ENCODE results near the gene VIPR2. TPM values are rescaled to one million over a fixed set of nuclear protein-coding genes. Genes with fewer than 3 reads are reported as not detected.

Gene VIPR2
- total and polyA plus RNA-seq, 8 donors, result 3.7 to 13.7 (median 10.6) TPM

- no peaks in the 10 kb centered on the region for H3K4me1 ChIP-seq
- no peaks in the 10 kb centered on the region for H3K36me3 ChIP-seq
- intact Hi-C loops (cut with DNase I), result no loop called here
- H3K27ac ChIP-seq, result no peak overlapping the region
- no peak overlapping the region for H3K4me3 ChIP-seq
- no peak for DNase-seq
- no peaks in the 10 kb centered on the region for H3K27me3 ChIP-seq
- no peak for TF ChIP-seq CTCF (IDR thresholded peaks at IDR 0.05)
- no peak for FAIRE-seq
- ATAC-seq, result no peak
- H3K9me3 ChIP-seq, result no peaks in the 10 kb centered on the region
- 78 to 91% methylated on average over 5 of the region's 5 CpGs for WGBS, 2 donors
Observed at GRCh38 chr7:159142199-159142598, 2.5 kb downstream of the VIPR2 start.

- H3K27ac ChIP-seq, result no peak overlapping the region
- no peak for DNase-seq
- WGBS, 2 donors, result 67 to 80% methylated on average over 6 of the region's 6 CpGs
- FAIRE-seq, result no peak
- TF ChIP-seq CTCF (IDR thresholded peaks at IDR 0.05), result no peak
- no peaks in the 10 kb centered on the region for H3K27me3 ChIP-seq
- no peaks in the 10 kb centered on the region for H3K9me3 ChIP-seq
- no peaks in the 10 kb centered on the region for H3K36me3 ChIP-seq
- H3K4me3 ChIP-seq, result no peak overlapping the region
- no peak for ATAC-seq
- intact Hi-C loops (cut with DNase I), result no loop called here
- no peaks in the 10 kb centered on the region for H3K4me1 ChIP-seq
Observed at GRCh38 chr7:159141660-159142059, 3.0 kb downstream of the VIPR2 start.

GRCh38 chr7:159141167-159141566 lies 3.5 kb downstream of the VIPR2 start:
- no peak for FAIRE-seq
- intact Hi-C loops (cut with DNase I), result no loop called here
- DNase-seq, result no peak
- TF ChIP-seq CTCF (IDR thresholded peaks at IDR 0.05), result no peak
- WGBS, 2 donors, result 91 to 94% methylated on average over 14 of the region's 14 CpGs
- Histone ChIP-seq H3K27ac (no peak overlapping the region), H3K36me3 (no peaks in the 10 kb centered on the region), H3K4me1 (no peaks in the 10 kb centered on the region), H3K9me3 (no peaks in the 10 kb centered on the region), H3K27me3 (no peaks in the 10 kb centered on the region), H3K4me3 (no peak overlapping the region)
- no peak for ATAC-seq

- no peak for TF ChIP-seq CTCF (IDR thresholded peaks at IDR 0.05)
- ATAC-seq, result no peak
- H3K27ac ChIP-seq, result no peak overlapping the region
- H3K27me3 ChIP-seq, result no peaks in the 10 kb centered on the region
- H3K4me3 ChIP-seq, result no peak overlapping the region
- H3K9me3 ChIP-seq, result no peaks in the 10 kb centered on the region
- intact Hi-C loops (cut with DNase I), result no loop called here
- no peaks in the 10 kb centered on the region for H3K4me1 ChIP-seq
- no peaks in the 10 kb centered on the region for H3K36me3 ChIP-seq
- FAIRE-seq, result no peak
- no peak for DNase-seq
- WGBS, 2 donors, result 91 to 92% methylated on average over 23 of the region's 23 CpGs
Observed at GRCh38 chr7:159140170-159140910, 4.3 kb downstream of the VIPR2 start.

- no peak for TF ChIP-seq CTCF (IDR thresholded peaks at IDR 0.05)
- Histone ChIP-seq H3K9me3 (no peaks in the 10 kb centered on the region), H3K4me3 (no peak overlapping the region), H3K36me3 (no peaks in the 10 kb centered on the region), H3K27me3 (no peaks in the 10 kb centered on the region), H3K4me1 (no peaks in the 10 kb centered on the region), H3K27ac (no peak overlapping the region)
- no peak for ATAC-seq
- intact Hi-C loops (cut with DNase I), result no loop called here
- DNase-seq, result no peak
- FAIRE-seq, result no peak
- 84 to 95% methylated on average over 10 of the region's 10 CpGs for WGBS, 2 donors
Observed at GRCh38 chr7:159139639-159140038, 5.0 kb downstream of the VIPR2 start.
